ENCODE data around the gene VPS16.

VPS16 gene

DNA sequence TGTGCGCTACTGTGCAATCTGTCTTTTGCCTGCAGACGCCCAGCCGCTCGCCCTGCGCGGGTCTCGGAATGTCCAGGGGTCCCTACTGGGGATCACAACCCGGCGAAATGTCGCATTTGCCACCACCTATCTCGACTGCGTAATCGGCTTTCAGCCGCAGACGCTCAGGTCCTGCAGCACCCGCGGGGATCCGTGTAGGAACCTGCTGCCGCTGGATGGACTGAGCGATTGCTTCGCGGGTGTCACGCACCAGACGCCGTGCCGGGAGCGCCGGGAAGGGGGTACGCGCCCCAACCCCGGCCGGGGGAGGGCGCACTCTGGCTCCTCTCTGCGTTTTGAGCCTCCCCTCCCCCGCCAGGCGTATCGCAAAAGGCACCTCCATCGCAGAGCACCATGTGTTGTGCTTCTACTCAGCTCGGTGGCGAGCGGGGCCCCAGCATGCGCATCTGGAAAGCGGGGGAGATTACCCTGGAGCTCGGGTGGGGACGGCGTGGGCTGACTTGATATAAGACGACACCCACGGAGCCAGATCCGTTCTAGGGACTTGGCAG, 32.0 kb downstream of the VPS16 start:
- H3K4me3 ChIP-seq (ENCODE audit: low read depth, low read length) = peak overlapping the region; percentile 91
- TF ChIP-seq, protein P1, sequence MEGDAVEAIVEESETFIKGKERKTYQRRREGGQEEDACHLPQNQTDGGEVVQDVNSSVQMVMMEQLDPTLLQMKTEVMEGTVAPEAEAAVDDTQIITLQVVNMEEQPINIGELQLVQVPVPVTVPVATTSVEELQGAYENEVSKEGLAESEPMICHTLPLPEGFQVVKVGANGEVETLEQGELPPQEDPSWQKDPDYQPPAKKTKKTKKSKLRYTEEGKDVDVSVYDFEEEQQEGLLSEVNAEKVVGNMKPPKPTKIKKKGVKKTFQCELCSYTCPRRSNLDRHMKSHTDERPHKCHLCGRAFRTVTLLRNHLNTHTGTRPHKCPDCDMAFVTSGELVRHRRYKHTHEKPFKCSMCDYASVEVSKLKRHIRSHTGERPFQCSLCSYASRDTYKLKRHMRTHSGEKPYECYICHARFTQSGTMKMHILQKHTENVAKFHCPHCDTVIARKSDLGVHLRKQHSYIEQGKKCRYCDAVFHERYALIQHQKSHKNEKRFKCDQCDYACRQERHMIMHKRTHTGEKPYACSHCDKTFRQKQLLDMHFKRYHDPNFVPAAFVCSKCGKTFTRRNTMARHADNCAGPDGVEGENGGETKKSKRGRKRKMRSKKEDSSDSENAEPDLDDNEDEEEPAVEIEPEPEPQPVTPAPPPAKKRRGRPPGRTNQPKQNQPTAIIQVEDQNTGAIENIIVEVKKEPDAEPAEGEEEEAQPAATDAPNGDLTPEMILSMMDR (IDR thresholded peaks at IDR 0.05; ENCODE audit: low read depth, low read length) = 0 out of 2 replicates have a peak, but pooled peaks have one; percentile 19

DNA sequence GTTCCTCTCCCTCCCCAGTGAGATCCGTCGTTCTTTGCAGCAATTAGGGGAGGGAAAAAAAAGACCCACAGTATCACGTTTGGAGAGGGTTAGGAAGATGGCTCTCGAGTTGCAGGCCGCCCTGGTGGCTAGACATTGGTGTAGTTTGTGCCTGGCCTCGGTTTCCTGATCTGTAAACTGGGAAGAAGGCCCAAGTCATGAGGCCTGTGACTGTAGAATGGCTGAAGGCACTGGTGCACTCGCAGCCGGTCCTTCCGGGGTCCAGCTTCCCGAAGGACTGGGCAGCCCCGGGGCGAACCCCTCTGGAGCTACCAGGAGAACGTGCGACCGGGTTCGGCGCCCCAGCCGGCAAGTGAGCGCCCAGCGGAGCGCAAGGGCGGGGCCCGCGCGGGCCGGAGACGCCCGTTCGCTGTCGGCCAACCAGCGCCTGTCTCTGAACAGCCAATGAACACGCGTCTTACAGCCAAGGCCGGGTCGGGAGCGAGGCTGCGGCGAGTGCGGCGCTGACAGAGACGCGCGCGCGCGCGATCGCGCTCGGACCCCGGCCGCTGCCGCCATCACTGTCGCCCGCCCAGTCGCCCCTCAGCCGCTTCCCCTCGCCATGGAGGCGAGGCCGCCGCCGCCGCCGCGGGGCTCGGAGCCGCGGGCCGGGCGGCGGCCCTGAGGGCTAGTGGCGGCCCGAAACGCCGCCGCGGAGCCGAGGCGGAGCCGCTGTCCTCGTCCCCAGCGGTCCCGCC, 32.6 kb downstream of the VPS16 start, which contains the start of gene PTPRA:
TSS of gene PTPRA (plus strand) at position 472 of the 737 bp plus-strand sequence. CDS start 90,797 bp downstream, outside the sequence.
- H3K4me3 ChIP-seq (ENCODE audit: low read depth, low read length) = peak within 1 kb of the TSS; percentile 91
- TF ChIP-seq, protein P1 (IDR thresholded peaks at IDR 0.05; ENCODE audit: low read depth, low read length) = no peak

DNA sequence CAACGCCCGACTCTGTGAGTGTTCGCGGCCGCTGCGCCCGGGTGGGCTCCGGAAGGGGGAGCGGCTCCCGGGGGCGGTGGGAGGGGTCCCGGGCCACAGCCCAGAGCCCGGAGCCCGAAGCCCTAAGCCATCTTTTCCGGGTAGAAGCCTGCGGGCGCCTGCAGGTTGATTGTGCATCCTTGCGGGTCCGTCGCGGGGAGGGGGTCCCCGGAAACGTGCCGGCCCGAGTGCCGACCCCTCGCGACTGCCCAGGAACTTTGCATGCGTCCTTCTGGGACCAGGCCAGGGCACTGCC, 33.1 kb downstream of the VPS16 start:
- peak overlapping the region; percentile 91 for H3K4me3 ChIP-seq (ENCODE audit: low read depth, low read length)
- TF ChIP-seq, protein P1 (IDR thresholded peaks at IDR 0.05; ENCODE audit: low read depth, low read length) = no peak

DNA sequence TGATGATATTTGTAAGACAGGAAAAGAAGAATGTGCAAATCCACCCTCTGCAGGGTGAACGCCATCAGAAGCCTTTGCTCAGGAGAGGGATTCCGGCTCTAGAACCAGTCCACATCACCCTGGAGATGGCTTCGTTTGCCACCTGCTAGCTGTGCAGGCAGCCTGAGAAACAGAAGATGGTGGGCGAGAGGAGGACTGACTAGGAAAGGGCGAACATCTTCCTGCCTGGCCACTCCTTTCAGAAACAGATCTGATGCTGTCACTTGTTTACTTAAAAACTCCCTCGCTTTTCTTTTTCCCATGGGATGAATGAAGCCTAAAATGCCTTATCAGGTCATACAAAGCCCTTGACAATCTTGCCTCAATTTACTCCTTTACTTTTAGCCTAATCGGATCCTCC, 33.9 kb downstream of the VPS16 start:
- TF ChIP-seq, protein P1 (IDR thresholded peaks at IDR 0.05; ENCODE audit: low read depth, low read length) = no peak
- H3K4me3 ChIP-seq (ENCODE audit: low read depth, low read length) = peak overlapping the region; percentile 91

DNA sequence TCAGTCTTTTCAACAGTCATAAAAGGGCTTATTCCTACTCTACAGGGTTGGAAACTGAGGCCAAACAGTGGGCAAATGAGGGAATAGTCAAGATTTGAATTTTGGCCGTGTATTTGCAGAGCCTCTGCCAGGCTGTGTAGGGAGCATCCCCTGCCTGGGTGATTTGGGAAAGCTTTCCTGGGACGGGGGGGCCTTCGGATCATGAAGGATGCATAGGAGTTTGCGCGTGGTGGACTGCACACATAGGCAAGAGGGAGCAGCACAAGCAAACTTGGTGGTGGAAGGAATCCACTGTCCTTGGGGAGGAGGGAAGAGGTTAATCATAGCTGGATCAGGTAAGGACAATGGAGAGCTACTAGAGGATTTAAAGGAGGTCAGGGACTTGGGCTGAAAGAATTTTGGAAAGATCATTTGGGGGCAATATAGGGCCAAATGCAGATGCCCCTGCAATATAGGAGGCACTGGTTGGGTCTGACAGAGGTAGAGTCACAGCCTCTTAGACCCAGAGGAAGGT, 35.2 kb downstream of the VPS16 start:
- no peak overlapping the region for H3K4me3 ChIP-seq (ENCODE audit: low read depth, low read length)
- TF ChIP-seq, protein P1 (IDR thresholded peaks at IDR 0.05; ENCODE audit: low read depth, low read length) = no peak

DNA sequence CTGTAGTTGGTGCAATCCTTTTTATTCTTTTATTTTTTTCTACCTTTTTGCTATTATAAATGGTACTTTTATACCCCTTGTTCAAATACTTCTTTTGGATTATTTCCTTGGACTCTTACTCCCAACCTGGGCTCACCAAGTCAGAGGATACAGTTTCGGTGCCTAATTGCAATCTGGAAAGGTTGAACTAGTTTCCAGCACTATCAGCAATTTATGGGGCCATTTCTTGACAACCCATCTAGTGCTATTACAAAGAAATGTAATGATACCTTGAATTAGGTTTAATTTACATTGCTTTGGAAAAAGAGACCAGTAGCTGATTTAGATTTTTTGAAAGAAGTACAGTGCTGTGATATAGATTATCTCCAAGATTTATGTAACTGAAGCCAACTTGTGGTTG, 38.0 kb downstream of the VPS16 start:
- no peak overlapping the region for H3K4me3 ChIP-seq (ENCODE audit: low read depth, low read length)
- TF ChIP-seq, protein P1 (IDR thresholded peaks at IDR 0.05; ENCODE audit: low read depth, low read length) = no peak

DNA sequence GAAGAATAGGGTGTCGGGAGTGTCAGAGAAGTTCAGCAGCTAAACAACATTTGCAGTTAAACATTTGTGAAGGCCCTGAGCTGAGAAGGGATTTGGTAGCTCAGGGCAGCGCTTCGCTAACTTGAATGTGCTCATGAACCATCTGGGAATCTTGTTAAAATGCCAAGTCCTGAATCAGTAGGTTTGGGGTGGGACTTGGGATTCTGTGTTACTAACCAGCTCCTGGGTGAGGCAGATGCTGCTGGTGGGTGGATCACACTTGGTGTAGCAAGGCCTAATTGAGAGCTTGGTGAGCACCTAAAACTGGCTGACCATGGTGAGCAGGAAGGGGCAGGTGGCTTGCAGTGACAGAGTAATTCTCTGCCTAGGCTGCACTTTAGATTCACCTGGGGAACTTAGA, 38.6 kb downstream of the VPS16 start:
- TF ChIP-seq, protein P1 (IDR thresholded peaks at IDR 0.05; ENCODE audit: low read depth, low read length) = no peak
- H3K4me3 ChIP-seq (ENCODE audit: low read depth, low read length) = no peak overlapping the region

Measured in WI38 (cell line).